GM23338 (cell line): ENCODE data around the gene FBL. TPM values are rescaled to one million over a fixed set of nuclear protein-coding genes. Genes with fewer than 3 reads are reported as not detected.
"Not testable (repeated sequence)": the region's sequence is repeated elsewhere in the genome, so short reads cannot be mapped to it uniquely, and the experiment has no call there.

Experiments used
- ATAC-seq: fragments of 200-7000 bp; cut with Tn5 transposase; 3 replicates; pipeline ENCODE4 v1.9.1; 2020
- DNase-seq: peaks from one replicate; pipeline ENCODE4 v3.0.0-alpha.2; 2015; ENCODE audit warnings: low spot score
- H2AFZ ChIP-seq: fragments of 200-600 bp; sonication (generic); 2 replicates; pipeline ENCODE4 v1.8.0; 2016; ENCODE audit warnings: antibody characterized with exemption, mild to moderate bottlenecking, moderate library complexity
- H3F3A ChIP-seq: fragments of 200-600 bp; sonication (generic); replicated peaks from 2 replicates; pipeline ENCODE4 v1.8.0; 2017; ENCODE audit warnings: antibody characterized with exemption, mixed run types, low read depth
- H3K27ac ChIP-seq: fragments of 200-600 bp; sonication (generic); 2 replicates; pipeline ENCODE4 v1.6.1; 2016; ENCODE audit warnings: low read depth
- H3K27me3 ChIP-seq: fragments of 200-600 bp; sonication (generic); 2 replicates; pipeline ENCODE4 v1.8.0; 2016; ENCODE audit warnings: mild to moderate bottlenecking, mixed run types, moderate library complexity; ENCODE audit not compliant: insufficient read depth
- H3K36me3 ChIP-seq: fragments of 200-600 bp; sonication (generic); 2 replicates; pipeline ENCODE4 v1.8.0; 2016; ENCODE audit warnings: mild to moderate bottlenecking; ENCODE audit not compliant: insufficient read depth
- H3K4me1 ChIP-seq: fragments of 200-600 bp; sonication (generic); 2 replicates; pipeline ENCODE4 v1.8.0; 2016; ENCODE audit warnings: mild to moderate bottlenecking, moderate library complexity; ENCODE audit not compliant: insufficient read depth
- H3K4me2 ChIP-seq: fragments of 200-600 bp; sonication (generic); 2 replicates; pipeline ENCODE4 v1.7.1; 2017; ENCODE audit warnings: mixed run types
- H3K4me3 ChIP-seq: fragments of 200-600 bp; sonication (generic); 2 replicates; pipeline ENCODE4 v1.6.1; 2016; ENCODE audit warnings: mixed run types
- H3K79me2 ChIP-seq: fragments of 200-600 bp; sonication (generic); replicated peaks from 2 replicates; pipeline ENCODE4 v1.8.0; 2017; ENCODE audit warnings: mild to moderate bottlenecking; ENCODE audit not compliant: insufficient read depth
- H3K9me2 ChIP-seq: fragments of 200-600 bp; sonication (generic); 2 replicates; pipeline ENCODE4 v1.8.0; 2017; ENCODE audit not compliant: insufficient read depth
- H4K20me1 ChIP-seq: fragments of 200-600 bp; sonication (generic); replicated peaks from 2 replicates; pipeline ENCODE4 v1.8.0; 2017; ENCODE audit warnings: mild to moderate bottlenecking; ENCODE audit not compliant: insufficient read depth
- H3K27ac Mint-ChIP-seq: 2 replicates; pipeline ENCODE4 v1.8.0; 2020; ENCODE audit warnings: inconsistent platforms, mild to moderate bottlenecking, moderate library complexity, mixed read lengths
- H3K27me3 Mint-ChIP-seq: 3 replicates; pipeline ENCODE4 v1.8.0; 2022; ENCODE audit warnings: low read depth, mild to moderate bottlenecking, moderate library complexity, mixed read lengths, inconsistent platforms; ENCODE audit not compliant: insufficient read depth, poor library complexity
- H3K36me3 Mint-ChIP-seq: 3 replicates; pipeline ENCODE4 v1.8.0; 2021; ENCODE audit warnings: low read depth, mild to moderate bottlenecking, inconsistent platforms, moderate library complexity, mixed read lengths
- H3K4me1 Mint-ChIP-seq: 3 replicates; pipeline ENCODE4 v1.8.0; 2020; ENCODE audit warnings: mild to moderate bottlenecking, inconsistent platforms, mixed read lengths
- H3K4me3 Mint-ChIP-seq: 3 replicates; pipeline ENCODE4 v1.8.0; 2021; ENCODE audit warnings: moderate library complexity, mild to moderate bottlenecking, inconsistent platforms, mixed read lengths
- H3K9me3 Mint-ChIP-seq: 3 replicates; pipeline ENCODE4 v1.8.0; 2020; ENCODE audit warnings: moderate library complexity, mild to moderate bottlenecking, inconsistent platforms, mixed read lengths
- CREB1 ChIP-seq: fragments of 250-450 bp; sonication (Bioruptor Pico); IDR thresholded peaks from 2 replicates; pipeline ENCODE4 v1.5.0; 2020; ENCODE audit warnings: low read depth, mild to moderate bottlenecking, moderate library complexity
- ETS1 ChIP-seq: IDR thresholded peaks from 2 replicates; pipeline ENCODE4 v1.6.1; 2016; ENCODE audit warnings: antibody characterized with exemption
- EZH2 ChIP-seq: fragments of 200-600 bp; sonication (generic); IDR thresholded peaks from one replicate; pipeline ENCODE4 v1.8.0; 2017; ENCODE audit warnings: antibody characterized with exemption, mild to moderate bottlenecking, low read depth; ENCODE audit not compliant: unreplicated experiment
- JUNB ChIP-seq: IDR thresholded peaks from one replicate; pipeline ENCODE4 v1.6.1; 2016; ENCODE audit warnings: antibody characterized with exemption; ENCODE audit not compliant: unreplicated experiment
- NANOG ChIP-seq: IDR thresholded peaks from 2 replicates; pipeline ENCODE4 v1.6.1; 2016; ENCODE audit warnings: antibody characterized with exemption, borderline replicate concordance
- POLR2AphosphoS5 ChIP-seq: IDR thresholded peaks from 2 replicates; pipeline ENCODE4 v1.6.1; 2016; ENCODE audit warnings: antibody characterized with exemption, low read depth
- REST ChIP-seq: IDR thresholded peaks from one replicate; pipeline ENCODE4 v1.6.1; 2018; ENCODE audit warnings: antibody characterized with exemption; ENCODE audit not compliant: unreplicated experiment
- STAT1 ChIP-seq: IDR thresholded peaks from one replicate; pipeline ENCODE4 v1.6.1; 2016; ENCODE audit warnings: antibody characterized with exemption; ENCODE audit not compliant: unreplicated experiment
- ZNF114 ChIP-seq: fragments of 250-450 bp; sonication (Bioruptor Pico); IDR thresholded peaks from 2 replicates; pipeline ENCODE4 v1.5.0; 2020; ENCODE audit warnings: mild to moderate bottlenecking, moderate library complexity
- ZNF331 ChIP-seq: fragments of 250-450 bp; sonication (Bioruptor Pico); IDR thresholded peaks from 2 replicates; pipeline ENCODE4 v1.5.0; 2020; ENCODE audit warnings: low read depth, mild to moderate bottlenecking, moderate library complexity
- polyA plus RNA-seq: library from polyadenylated mRNA; unstranded; fragments of >200 nt; fragmentation: Nextera tagmentation; extraction: Ambion mirVana; gene quantifications from 2 replicates; pipeline ENCODE4 v1.2.1, GENCODE V29; 2016
- total RNA-seq: library from RNA; depleted of rRNA; stranded (reverse); fragments of >200 nt; shearing (Covaris generic); gene quantifications from 2 replicates; pipeline ENCODE4 v1.2.3, GENCODE V29; 2014

The FBL gene
- total and polyA plus RNA-seq, 2 experiments from 2014 or later = 403 to 553 TPM

GRCh38 chr19:39891660-39892505, 45.7 kb upstream of the FBL start:
- DNase-seq = peak; percentile 83
- not testable (repeated sequence) for H3K27ac Mint-ChIP-seq, H3K36me3 ChIP-seq, H3K9me3 Mint-ChIP-seq, H3K4me1 ChIP-seq, H3K4me2 ChIP-seq, H3K36me3 Mint-ChIP-seq, H4K20me1 ChIP-seq, H3K9me2 ChIP-seq, H3K79me2 ChIP-seq, H3K27me3 ChIP-seq, H3K4me3 ChIP-seq, H3K27ac ChIP-seq, H3F3A ChIP-seq, H3K4me3 Mint-ChIP-seq, H3K4me1 Mint-ChIP-seq
- H3K27me3 Mint-ChIP-seq = peaks cover 11% of the 10 kb centered on the region
- H2AFZ ChIP-seq = peak overlapping the region; percentile 74; the same call in 1 of the 2 replicates
- peak; percentile 87 for ATAC-seq

- Histone ChIP-seq H3K4me2 (no peak overlapping the region), H3K27ac (no peak overlapping the region), H3K9me2 (no peaks in the 10 kb centered on the region), H2AFZ (no peak overlapping the region), H3F3A (no peaks in the 10 kb centered on the region), H4K20me1 (no peaks in the 10 kb centered on the region), H3K36me3 (no peaks in the 10 kb centered on the region), H3K4me3 (no peak overlapping the region), H3K27me3 (no peaks in the 10 kb centered on the region), H3K79me2 (no peaks in the 10 kb centered on the region), H3K4me1 (no peaks in the 10 kb centered on the region)
- no peak overlapping the region for H3K27ac Mint-ChIP-seq
- peaks cover 7% of the 10 kb centered on the region for H3K4me1 Mint-ChIP-seq
- H3K4me3 Mint-ChIP-seq = no peak overlapping the region
- ATAC-seq (no peak), DNase-seq (no peak)
- peaks cover 11% of the 10 kb centered on the region for H3K27me3 Mint-ChIP-seq
- H3K36me3 Mint-ChIP-seq = no peaks in the 10 kb centered on the region; the same call in 2 of the 3 replicates
- H3K9me3 Mint-ChIP-seq = peaks cover 2% of the 10 kb centered on the region; the same call in 2 of the 3 replicates
- TF ChIP-seq POLR2AphosphoS5 = no peak
- TF ChIP-seq EZH2 = no peak
- no peak for TF ChIP-seq STAT1
- TF ChIP-seq ZNF114 (CRISPR knock-in tag) = no peak
- no peak for TF ChIP-seq ZNF331
- TF ChIP-seq CREB1 = no peak
- no peak for TF ChIP-seq ETS1
- TF ChIP-seq JUNB = no peak
- TF ChIP-seq REST = no peak
- no peak for TF ChIP-seq NANOG
These were observed 44.8 kb upstream of the FBL start for GRCh38 chr19:39890755-39891551.
